WTC11 (cell line): ENCODE data around the gene TAB3.

Experiments used
- EMX1 ChIP-seq: fragments of 250-450 bp; sonication (Bioruptor Pico); IDR thresholded peaks from 2 replicates; pipeline ENCODE4 v1.8.0; 2021; ENCODE audit warnings: mild to moderate bottlenecking
- KAT7 ChIP-seq: sonication (generic); formaldehyde crosslinking; IDR thresholded peaks from 2 replicates; pipeline ENCODE4 v1.8.1; 2023; ENCODE audit warnings: missing genetic modification reagents, mild to moderate bottlenecking, borderline replicate concordance
- NFE2L1 ChIP-seq: sonication (generic); formaldehyde crosslinking; IDR thresholded peaks from 2 replicates; pipeline ENCODE4 v1.8.1; 2023; ENCODE audit warnings: missing genetic modification reagents
- NFYB ChIP-seq: sonication (generic); formaldehyde crosslinking; conservative IDR thresholded peaks from 2 replicates; pipeline ENCODE4 v1.8.0; 2022; ENCODE audit warnings: low read depth, missing genetic modification reagents
- NR1H2 ChIP-seq: sonication (generic); formaldehyde crosslinking; IDR thresholded peaks from 2 replicates; pipeline ENCODE4 v1.9.0; 2021; ENCODE audit warnings: mild to moderate bottlenecking, moderate library complexity, missing genetic modification reagents
- NR3C1 ChIP-seq: sonication (generic); formaldehyde crosslinking; conservative IDR thresholded peaks from 2 replicates; pipeline ENCODE4 v1.8.1; 2023; ENCODE audit warnings: low read depth, mild to moderate bottlenecking, missing genetic modification reagents
- RELA ChIP-seq: sonication (generic); formaldehyde crosslinking; IDR thresholded peaks from 2 replicates; pipeline ENCODE4 v1.8.1; 2022; ENCODE audit warnings: missing genetic modification reagents, mild to moderate bottlenecking, borderline replicate concordance
- SP1 ChIP-seq: sonication (generic); formaldehyde crosslinking; conservative IDR thresholded peaks from 2 replicates; pipeline ENCODE4 v1.8.1; 2022; ENCODE audit warnings: missing genetic modification reagents
- TEAD4 ChIP-seq: sonication (generic); formaldehyde crosslinking; IDR thresholded peaks from 2 replicates; pipeline ENCODE4 v1.8.0; 2022; ENCODE audit warnings: mild to moderate bottlenecking, missing genetic modification reagents
- ZNF423 ChIP-seq: fragments of 250-450 bp; sonication (Bioruptor Pico); IDR thresholded peaks from 2 replicates; pipeline ENCODE4 v2.1.2; 2022; ENCODE audit warnings: mild to moderate bottlenecking, moderate library complexity
- TF ChIP-seq, protein P1 (sequence below): fragments of 200-600 bp; IDR thresholded peaks from 2 replicates; pipeline ENCODE4 v1.8.0; 2022; ENCODE audit warnings: antibody characterized with exemption
- TF ChIP-seq, protein P2 (sequence below): sonication (generic); formaldehyde crosslinking; IDR thresholded peaks from 2 replicates; pipeline ENCODE4 v1.8.1; 2023; ENCODE audit warnings: mild to moderate bottlenecking, missing genetic modification reagents, moderate library complexity
- TF ChIP-seq, protein P3 (sequence below): sonication (generic); formaldehyde crosslinking; IDR thresholded peaks from 2 replicates; pipeline ENCODE4 v1.8.0; 2022; ENCODE audit warnings: mild to moderate bottlenecking, missing genetic modification reagents
- TF ChIP-seq, protein P4 (sequence below): sonication (generic); formaldehyde crosslinking; IDR thresholded peaks from 2 replicates; pipeline ENCODE4 v1.8.1; 2022; ENCODE audit warnings: low read depth, mild to moderate bottlenecking, moderate library complexity, missing genetic modification reagents, borderline replicate concordance

DNA sequence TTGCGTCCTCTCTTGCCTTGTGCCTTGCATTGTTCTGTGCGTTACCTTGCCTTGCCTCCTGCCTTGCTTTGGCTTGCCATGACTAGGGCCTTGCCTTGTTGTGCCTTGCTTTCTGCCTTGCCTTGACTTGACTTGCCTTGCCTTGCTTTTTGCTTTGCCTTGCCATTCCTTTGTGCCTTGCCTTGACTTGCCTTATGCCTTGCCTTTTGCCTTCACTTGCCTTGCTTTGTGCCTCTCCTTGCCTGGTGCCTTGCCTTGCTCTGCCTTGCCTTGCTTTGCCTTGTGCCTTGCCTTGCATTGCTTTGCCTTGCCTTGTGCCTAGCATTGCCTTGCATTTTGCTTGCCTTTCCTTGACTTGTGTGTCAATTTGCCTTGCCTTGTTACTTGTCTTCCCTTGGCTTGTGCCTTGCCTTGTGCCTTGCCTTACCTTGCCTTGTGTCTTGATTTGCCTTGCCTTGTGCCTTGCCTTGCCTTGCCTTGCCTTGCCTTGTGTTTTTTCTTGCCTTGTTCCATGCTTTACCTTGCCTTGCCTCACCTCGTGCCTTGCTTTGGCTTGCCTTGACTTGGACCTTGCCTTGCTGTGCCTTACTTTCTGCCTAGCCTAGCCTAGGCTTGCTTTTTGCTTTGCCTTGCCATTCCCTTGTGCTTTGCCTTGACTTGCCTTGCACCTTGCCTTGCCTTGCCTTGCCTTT, 95.8 kb downstream of the TAB3 start:
- TF ChIP-seq, protein P1, sequence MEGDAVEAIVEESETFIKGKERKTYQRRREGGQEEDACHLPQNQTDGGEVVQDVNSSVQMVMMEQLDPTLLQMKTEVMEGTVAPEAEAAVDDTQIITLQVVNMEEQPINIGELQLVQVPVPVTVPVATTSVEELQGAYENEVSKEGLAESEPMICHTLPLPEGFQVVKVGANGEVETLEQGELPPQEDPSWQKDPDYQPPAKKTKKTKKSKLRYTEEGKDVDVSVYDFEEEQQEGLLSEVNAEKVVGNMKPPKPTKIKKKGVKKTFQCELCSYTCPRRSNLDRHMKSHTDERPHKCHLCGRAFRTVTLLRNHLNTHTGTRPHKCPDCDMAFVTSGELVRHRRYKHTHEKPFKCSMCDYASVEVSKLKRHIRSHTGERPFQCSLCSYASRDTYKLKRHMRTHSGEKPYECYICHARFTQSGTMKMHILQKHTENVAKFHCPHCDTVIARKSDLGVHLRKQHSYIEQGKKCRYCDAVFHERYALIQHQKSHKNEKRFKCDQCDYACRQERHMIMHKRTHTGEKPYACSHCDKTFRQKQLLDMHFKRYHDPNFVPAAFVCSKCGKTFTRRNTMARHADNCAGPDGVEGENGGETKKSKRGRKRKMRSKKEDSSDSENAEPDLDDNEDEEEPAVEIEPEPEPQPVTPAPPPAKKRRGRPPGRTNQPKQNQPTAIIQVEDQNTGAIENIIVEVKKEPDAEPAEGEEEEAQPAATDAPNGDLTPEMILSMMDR, result no peak
- TF ChIP-seq SP1 (CRISPR knock-in tag), result no peak
- no peak for TF ChIP-seq ZNF423 (CRISPR knock-in tag)
- no peak for TF ChIP-seq NFYB
- TF ChIP-seq KAT7 (CRISPR knock-in tag), result no peak
- TF ChIP-seq NR3C1 (CRISPR knock-in tag), result no peak
- no peak for TF ChIP-seq NR1H2 (CRISPR knock-in tag)
- TF ChIP-seq, protein P2, sequence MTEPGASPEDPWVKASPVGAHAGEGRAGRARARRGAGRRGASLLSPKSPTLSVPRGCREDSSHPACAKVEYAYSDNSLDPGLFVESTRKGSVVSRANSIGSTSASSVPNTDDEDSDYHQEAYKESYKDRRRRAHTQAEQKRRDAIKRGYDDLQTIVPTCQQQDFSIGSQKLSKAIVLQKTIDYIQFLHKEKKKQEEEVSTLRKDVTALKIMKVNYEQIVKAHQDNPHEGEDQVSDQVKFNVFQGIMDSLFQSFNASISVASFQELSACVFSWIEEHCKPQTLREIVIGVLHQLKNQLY (CRISPR knock-in tag), result no peak
- TF ChIP-seq, protein P3, sequence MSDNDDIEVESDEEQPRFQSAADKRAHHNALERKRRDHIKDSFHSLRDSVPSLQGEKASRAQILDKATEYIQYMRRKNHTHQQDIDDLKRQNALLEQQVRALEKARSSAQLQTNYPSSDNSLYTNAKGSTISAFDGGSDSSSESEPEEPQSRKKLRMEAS (CRISPR knock-in tag), result no peak
- TF ChIP-seq RELA (CRISPR knock-in tag), result no peak
- no peak for TF ChIP-seq EMX1 (CRISPR knock-in tag)
- no peak for TF ChIP-seq TEAD4 (CRISPR knock-in tag)
- TF ChIP-seq, protein P4, sequence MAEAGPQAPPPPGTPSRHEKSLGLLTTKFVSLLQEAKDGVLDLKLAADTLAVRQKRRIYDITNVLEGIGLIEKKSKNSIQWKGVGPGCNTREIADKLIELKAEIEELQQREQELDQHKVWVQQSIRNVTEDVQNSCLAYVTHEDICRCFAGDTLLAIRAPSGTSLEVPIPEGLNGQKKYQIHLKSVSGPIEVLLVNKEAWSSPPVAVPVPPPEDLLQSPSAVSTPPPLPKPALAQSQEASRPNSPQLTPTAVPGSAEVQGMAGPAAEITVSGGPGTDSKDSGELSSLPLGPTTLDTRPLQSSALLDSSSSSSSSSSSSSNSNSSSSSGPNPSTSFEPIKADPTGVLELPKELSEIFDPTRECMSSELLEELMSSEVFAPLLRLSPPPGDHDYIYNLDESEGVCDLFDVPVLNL (CRISPR knock-in tag), result no peak
- TF ChIP-seq NFE2L1 (CRISPR knock-in tag), result no peak
